ENCODE measurements around the gene TRIML2.

DNA sequence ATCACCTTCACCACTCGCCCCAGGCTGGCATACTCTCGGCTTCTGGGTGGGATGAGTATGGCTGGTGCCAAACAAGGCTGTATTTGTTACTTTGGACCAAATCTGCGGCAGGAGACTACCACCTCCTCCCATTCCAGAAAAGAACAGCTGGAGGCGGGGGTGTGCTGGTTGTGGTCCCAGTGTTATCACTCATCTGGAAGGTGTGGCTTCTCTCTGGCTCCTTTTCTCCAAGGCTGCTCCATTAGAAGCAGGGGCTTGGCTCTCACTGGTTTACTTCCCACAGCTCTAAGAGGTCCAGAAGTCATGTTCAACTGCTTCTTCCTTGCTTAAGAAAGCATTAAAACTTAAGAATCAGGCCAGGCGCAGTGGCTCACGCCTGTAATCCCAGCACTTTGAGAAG lies 2.6 kb upstream of the TRIML2 start:
- TF ChIP-seq, protein P1, sequence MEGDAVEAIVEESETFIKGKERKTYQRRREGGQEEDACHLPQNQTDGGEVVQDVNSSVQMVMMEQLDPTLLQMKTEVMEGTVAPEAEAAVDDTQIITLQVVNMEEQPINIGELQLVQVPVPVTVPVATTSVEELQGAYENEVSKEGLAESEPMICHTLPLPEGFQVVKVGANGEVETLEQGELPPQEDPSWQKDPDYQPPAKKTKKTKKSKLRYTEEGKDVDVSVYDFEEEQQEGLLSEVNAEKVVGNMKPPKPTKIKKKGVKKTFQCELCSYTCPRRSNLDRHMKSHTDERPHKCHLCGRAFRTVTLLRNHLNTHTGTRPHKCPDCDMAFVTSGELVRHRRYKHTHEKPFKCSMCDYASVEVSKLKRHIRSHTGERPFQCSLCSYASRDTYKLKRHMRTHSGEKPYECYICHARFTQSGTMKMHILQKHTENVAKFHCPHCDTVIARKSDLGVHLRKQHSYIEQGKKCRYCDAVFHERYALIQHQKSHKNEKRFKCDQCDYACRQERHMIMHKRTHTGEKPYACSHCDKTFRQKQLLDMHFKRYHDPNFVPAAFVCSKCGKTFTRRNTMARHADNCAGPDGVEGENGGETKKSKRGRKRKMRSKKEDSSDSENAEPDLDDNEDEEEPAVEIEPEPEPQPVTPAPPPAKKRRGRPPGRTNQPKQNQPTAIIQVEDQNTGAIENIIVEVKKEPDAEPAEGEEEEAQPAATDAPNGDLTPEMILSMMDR (IDR thresholded peaks at IDR 0.05 in 4 of 5, conservative IDR thresholded peaks at IDR 0.05 in 1 of 5): no peak
- TF ChIP-seq POLR2A (IDR thresholded peaks at IDR 0.05): no peak

Data from gastrocnemius medialis (tissue), 4 donors.